TTC549 (cell line): ENCODE results near the gene PTH1R.

Source experiments
- FAIRE-seq: peaks from 2 replicates; lab custom pipeline; 2012; peaks lifted over from hg19 to GRCh38; lab: Jason Lieb, UNC

PTH1R gene

DNA sequence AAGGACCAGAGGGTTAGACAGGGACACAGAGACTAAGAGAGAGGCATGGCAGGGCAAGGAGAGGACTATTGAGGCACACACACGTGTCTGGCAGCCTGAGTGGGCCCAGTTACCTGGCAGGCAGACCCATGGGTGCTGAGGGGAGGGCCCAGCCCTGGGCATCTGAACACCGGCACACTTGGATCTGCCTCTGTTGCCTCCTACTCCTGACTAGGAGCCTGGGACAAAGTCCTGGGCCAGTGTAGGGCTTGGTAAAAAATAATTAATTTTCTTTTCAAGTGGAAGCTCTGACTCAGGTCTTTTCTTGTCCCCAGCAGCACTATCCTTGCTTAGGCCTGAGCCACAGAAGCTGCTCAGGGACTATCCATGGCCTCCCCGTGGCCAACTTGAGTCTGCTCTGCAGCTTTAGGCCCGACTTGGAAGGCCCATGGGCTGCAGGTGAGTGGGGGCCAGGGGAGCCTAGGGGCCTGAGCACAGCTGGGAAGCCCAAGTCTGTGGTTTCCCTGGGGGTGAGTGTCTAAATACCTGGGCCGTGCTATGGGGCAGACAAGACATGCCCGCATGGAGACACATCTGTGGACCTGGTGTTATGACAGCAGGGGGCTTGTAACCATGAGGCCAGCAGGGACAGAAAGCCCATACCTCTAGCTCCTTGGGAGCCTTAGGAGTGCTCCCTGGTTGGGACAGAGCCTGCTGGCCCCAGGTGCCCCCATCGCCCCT is at the start of gene PTH1R:
PTH1R (plus strand) TSS at position 316 of the 720 bp plus-strand sequence. CDS start 5,839 bp downstream, outside the sequence.
- FAIRE-seq: no peak

DNA sequence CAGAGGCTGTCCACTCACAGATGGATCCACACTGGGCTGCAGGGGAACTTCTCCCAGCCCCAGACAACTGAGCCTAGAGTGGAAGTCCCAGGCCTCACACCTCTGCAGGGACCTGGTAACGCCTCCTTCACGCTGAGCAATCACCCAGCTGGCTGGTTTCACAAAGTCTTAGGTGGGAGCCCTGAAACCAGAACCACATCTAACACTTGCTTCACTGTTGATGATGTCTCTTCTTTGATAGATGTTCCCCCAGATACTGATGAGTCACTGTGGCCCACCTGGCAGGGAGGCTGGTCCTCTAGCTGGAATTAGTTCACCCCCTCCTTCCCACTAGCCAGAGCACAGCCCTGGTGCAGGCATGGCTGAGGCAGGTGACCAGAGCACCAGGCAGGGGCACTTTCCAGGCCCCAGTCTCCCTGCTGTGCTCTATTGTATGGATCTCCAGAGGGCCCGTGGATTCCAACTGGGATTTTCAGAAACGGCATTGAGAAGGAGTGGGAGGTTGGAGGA is 47.8 kb upstream of the PTH1R start:
- no peak for FAIRE-seq

DNA sequence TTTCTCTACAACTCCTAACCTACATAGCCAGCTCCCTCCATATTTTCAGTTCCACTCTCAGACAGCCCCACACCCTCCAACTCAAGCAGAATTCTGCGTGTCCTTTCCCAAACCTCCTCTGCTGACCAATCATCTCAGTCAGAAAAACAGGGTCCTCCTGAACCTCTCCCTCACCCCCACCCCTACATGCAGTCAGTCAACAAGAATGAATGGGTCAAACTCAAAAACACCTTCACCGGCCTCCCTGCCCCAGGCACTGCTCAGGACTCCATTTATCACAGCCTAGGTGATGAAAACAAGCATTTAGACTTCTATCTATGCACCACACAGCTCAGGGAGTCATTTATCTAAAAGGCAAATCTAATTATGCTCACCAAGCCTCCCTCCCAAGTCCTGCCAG is 46.7 kb upstream of the PTH1R start:
- no peak for FAIRE-seq

DNA sequence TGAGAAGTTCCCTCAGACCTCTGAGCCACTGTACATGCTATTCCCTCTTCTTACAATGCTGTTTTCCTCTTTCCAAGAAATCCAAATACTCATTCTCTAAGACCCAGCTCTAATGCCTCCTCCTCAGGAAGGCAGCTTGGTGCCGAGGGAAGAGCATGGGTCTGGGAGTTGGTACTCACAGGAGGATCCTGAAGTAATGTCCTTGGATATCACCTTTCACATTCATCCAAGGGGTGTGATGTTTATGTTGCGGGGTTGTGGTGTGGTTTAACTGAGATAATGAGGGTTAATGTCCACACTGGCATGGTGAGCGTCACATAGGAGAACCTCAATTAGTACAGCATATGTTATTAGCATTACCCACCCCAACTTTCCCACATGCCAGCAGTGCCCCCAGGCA is 46.2 kb upstream of the PTH1R start:
- no peak for FAIRE-seq

DNA sequence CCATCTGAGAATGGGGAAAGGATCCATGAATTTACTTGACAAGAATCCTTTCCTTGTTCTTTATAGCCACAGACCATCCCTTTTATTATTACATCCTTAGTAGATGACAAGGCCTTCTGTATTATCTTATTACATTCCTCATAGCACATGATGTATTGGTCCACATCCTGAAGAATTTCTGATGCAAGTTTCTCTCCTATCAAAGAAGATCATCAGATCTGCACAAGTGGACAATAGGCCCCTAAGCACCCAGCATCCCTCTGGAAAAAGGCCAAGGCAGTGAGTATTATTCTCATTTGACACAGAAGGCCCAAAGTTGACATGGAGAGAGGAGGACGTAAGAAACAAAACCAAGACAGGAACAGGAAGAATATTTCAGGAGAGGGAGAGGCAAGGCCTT is 45.7 kb upstream of the PTH1R start:
- no peak for FAIRE-seq

DNA sequence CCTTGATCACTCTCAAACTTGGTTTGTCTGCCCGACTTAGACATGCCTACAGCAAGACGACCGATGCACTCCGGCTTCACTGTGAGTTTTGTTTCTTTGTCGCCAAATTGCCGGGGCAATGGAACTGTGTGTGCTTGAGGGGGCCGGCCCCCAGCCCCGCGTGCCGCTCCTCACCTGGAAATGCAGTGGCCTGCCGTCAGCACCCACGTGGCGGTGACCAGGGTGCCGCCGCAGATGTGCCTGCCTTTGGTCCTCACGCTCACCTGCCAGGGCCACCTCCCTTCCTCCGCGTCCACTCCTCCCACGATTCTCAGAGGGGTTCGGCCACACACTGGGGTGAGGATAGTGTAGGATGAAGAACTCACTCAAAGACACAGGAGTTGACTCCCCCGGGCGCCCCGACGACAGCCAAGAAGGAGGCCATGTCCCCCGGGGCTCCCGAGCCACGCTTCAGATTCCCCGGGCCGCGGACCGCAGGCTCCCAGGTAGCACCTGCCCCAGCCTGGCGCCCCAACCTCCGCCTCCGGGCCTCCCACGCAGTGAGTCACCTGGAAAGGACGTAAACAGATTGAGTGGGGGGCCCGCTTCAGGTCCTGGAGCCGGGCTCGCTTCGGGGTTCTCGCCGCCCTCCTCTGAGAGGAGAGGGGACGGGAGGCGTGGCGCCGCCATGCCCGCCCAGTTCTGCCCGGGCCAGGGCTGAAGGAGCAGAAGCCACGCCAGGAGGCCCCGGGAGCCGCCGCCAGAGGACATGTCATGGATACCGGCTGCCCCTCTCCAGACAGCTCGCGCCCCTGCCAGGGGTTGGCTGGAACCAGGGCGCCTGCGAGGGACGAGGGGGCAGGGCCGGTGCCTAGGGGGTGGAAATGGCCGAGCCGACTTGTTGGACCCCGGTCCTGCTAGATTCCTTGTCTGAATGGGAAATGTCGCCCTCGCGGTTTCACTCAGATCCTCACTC is 43.9 kb upstream of the PTH1R start:
- no peak for FAIRE-seq

DNA sequence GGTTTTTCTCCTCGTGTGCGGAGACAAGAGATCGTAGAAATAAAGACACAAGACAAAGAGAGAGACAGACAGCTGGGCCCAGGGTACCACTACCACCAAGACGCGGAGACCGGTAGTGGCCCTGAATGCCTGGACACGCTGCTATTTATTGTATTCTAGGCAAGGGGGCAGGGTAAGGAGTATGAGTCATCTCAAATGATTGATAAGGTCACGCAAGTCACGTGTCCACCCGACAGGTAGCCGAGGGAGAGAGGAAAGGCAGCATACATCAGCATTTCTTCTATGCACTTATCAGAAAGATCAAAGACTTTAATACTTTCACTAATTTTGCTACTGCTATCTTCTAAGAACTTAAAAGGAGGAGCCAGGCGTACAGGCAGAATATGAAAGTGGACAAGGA is 42.5 kb upstream of the PTH1R start:
- no peak for FAIRE-seq

DNA sequence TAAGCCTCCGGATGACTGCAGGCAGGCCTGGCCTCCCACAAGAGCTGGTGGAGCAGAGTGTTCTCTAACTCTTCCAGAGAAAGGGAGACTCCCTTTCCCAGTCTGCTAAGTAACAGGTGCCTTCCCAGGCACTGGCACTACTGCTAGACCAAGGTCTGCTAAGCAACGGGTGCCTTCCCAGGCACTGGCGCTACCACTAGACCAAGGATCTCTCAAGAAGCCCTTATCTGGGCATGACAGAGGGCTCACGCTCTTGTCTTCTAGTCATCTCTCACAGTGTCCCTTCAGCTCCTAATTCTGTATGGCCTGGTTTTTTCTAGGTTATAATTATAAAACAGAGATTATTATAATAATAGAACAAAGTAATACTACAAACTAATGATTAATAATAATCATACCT is 42.0 kb upstream of the PTH1R start:
- FAIRE-seq: no peak

DNA sequence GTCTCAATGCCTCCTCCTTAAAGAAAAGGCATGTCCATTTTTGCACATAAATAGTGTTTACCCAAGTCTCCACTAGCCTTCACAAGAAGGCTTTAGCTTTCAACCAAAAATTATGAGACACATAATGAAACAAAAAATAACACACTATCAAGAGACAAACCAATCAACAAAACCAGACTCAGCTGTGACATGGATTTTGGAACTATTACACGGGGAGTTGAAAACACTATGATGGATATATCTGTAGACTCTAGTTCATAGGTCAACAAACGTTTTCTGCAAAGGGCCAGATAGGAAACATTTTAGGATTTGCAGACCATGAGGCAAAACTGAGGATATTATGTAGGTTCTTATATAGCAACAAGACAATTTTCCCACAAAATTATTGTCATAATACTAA is 39.2 kb upstream of the PTH1R start:
- FAIRE-seq: no peak

DNA sequence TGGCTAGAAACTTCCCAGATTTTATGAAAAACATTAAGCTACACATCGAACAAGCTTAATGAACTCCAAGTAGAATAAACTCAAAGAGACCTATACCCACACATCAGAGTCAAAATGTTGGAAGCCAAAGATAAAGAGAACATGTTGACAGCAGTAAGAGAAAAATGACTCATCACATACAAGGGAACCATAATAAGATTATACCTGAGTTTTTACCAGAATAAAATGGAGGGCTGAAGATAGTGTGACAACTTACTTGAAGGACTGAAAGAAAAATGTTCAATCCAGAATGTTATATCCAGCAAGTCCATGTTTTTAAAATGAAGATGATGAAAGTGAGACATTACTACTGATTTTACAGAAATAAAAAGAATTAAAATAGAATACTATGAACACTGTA is 37.0 kb upstream of the PTH1R start:
- FAIRE-seq: no peak

DNA sequence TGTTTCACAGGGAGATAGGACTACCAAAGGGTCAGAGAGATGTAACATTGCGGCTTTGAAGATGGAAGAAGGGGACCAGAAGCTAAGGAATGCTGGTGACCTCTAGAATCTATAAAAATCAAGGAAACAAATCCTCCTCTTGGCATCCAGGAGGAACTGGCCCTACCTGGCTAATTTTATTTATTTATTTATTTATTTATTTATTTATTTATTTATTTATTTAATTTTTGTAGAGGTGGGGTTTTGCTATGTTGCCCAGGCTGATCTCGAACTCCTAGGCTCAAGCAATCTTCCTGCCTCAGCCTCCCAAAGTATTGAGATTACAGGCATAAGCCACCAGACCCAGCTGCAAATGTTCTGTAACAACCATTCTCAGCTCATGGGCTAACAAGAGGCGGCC is 34.0 kb upstream of the PTH1R start:
- no peak for FAIRE-seq

DNA sequence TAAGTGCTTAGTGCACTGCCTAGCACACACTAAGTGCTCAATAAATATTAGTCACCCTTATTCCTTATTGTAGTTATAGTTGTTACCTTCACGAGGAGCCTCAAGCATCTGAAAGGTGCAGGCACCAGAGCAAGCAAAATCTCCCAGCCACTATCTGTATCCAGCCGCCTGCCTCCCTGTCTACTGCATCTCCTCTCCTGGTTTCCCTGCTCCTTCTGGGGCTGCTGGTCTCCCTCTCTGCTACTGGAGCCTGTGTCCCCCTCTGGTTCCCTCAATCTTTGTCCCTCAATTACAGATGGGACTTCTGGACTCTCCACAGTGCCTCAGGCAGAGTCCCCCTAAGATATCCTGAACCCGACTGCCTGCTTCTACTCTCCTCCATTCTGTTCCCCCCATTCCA is 33.1 kb upstream of the PTH1R start:
- no peak for FAIRE-seq

DNA sequence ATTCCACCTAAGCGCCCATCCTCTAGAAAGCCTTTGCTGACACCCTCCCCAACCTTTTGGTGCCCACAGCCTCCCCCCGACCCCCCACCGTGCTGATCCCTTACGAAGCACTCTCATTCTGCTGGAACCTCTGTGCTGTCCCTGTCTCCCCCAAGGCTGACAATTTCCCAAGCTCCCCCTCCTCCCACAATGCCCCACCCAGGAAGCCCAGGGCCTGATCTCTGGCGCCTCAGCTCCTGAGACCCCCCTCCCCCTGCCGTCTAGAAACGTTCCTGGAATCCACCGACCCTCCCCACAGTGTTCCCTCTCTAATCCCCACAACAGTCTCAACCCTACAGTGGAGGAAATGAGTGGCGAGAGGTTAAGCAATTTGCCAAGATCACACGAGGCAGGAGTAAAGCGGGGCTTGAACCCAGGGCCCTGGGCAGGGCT is 32.6 kb upstream of the PTH1R start:
- no peak for FAIRE-seq

DNA sequence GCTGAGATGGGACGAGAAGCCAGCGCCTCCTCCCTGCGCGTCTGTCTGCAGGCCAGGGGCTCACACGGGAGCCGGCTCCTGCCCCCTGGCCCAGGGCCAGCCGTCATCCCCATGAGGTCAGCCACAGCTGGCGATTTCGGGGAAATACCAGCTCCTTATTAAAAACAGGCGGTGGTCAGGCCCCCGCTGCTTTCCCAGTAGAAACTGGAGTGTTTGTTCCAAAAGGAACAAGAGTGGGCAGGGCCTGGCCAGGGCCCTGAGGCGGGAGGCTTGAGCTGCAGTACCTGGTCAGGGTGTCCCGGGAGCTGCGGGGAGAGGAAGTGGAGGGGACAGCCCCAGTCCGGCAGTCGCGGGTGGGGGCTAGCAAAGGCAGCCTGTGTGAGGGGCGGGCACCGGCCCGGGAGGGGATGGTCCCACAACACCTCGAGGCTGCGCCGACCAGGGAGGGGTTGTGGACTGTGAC is 32.1 kb upstream of the PTH1R start:
- FAIRE-seq: no peak

DNA sequence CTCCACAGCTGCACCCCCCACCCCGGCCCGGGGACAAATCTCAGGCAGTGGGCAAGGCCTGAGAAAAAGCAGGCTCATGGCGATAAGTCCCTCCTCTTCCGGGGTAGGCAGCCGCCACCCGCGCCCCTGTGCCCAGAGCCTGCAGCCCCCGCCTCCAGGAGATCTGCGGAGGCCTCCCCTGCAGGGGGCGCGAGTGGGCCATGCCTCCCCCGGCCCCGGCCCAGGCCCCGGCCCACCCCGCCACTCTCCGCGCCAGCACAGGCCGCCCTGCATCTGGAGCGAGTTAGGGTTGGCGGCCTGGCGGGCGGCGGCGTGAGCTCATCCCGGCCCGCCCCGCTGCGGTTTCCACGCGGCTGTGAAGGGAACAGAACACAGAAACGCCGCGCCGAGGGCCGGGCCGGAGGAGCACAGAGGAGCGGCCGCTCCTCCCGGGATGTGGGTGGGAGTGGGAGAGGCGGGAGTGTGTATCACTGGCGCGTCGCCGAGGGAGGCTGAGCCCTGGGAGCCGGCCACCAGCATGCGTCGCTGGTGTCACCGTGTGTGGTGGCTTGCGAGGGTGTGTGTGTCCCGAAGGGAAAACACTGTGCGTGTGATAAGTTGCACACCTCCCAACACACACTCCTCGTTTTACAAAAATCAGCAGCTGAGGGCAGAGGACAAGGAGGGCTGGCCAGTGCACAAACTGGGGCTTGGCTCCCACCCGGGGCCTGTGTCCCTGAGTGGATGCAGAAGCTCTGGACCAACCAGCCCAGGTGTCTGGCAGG is 31.5 kb upstream of the PTH1R start:
- no peak for FAIRE-seq

DNA sequence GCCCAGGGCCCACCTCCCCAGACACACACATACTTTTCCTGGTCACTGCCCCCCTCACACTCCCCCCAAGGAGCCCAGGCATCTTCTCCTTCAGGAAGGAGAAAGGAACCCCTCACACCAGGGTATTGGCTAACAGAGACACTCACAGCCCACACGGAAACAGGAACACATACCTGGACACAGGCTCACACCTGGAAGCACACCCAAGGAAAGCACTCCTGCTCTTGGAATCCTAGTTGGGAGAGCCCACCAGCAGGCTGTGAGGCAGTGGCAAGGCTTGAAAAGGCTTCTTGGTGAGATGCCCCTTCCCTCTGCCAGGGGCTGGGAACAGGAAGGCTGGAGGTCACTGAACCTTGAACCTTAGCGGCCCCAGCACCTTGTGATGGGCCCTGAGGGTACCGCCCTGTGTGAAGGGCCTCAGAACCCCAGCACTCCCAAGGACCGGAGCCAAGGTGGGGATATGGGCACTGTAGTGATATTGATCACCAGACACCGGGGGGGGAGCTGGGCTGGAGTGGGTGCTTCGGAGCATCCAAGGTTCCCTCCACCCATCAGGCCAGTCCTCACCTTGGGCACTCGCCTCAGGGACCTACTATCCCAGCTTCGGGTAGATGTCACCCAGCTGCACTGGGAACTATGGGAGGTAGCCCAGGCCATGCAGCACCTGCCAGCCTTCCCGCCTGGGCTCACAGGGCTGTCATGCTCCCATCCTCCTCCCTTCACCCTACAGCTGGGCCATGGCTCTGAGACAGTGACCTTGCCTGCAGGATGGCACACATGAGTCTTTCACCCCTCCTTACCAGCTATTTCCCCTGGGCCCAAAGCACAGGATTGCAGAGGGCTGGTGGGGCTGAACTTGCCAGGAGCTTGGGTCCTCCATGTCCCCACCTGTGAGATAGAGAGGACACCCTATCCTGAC is 30.6 kb upstream of the PTH1R start:
- FAIRE-seq: no peak

DNA sequence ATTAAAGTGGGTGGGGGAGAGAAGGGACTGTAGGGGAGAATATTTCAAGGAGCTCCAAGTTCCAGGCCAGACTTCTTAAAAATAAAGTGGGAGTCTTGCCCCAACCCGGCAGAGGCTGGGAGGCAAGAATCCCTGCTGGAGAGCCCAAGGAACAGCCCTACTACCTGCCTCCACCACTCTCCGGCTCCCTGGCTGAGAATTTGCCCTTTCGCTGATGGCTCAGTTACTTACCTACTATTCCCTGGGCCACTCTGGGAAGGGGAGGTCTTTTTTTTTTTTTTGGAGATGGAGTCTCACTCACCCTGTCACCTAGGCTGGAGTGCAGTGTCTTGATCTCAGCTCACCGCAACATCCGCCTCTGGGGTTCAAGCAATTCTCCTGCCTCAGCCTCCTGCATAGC is 29.8 kb upstream of the PTH1R start:
- no peak for FAIRE-seq

DNA sequence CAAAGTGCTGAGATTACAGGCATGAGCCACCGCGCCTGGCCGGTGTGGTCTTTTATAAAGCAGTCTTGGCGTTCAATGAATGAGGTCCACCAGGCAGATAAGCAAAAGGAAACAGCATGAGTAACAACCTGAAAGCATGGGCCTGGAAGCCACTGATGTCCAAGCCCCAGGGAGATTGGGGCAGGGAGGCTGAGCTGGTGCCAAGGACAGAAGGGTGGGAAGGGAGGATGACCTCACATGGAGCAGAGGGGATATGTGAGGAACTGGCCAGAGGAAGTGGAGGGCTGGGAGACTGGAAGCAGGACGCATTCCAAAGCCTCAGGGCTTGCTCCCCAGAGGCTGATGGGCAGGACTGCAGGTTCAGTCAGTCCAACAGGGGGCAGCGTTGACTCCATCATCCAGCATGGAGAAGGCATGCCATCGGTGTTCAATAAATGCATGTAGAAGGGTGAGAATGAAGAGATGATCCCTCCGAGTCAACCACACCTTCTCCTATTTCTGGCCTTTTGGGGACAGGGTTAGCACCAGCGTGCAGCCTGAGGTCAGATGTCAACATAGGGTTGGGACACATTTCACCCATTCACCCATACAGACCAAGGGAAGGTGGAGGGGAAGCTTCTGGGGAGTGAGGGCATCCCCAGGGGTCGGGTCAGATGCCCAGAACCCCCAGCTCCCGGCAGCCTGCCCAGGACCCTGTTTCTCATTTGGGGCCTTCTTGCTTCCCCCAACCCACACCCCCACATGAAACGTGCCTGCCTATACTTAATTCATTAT is 29.1 kb upstream of the PTH1R start:
- no peak for FAIRE-seq

DNA sequence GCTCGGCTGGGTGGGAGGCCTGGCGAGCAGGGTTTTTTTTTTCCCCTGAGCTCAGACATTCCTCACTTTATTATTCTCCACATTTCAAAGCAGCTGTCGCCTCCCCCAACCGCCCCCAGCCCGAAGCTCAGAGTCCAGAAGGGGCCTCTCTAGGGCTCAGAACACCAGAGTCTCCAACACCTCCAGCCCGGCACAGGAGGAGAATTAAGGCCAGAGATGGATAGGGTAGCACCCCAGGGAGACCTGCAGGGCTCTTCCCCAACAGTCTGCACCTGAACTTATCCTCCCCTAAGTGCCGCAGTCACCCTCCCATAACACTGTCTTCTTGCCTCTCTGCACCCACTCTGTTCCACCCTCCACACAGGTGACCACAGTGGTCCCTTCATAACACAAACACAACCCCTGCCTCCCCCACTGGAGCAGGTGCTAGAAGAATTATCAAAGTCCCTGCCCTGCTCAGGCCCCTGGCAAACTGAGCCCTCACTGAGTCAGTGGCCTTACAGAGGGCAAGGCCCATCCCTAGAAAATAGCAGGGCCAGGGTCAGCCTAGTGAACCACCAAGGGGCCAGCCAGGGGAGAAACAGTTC is 28.4 kb upstream of the PTH1R start:
- FAIRE-seq: no peak
